Dedifferentiated amniotic fluid mesenchymal stem cell (primary cell): ENCODE data around the gene ZNF385D.

ENCODE experiments used
- DNase-seq: peaks from one replicate; pipeline ENCODE4 v3.0.0-alpha.2; 2016; ENCODE audit errors: extremely low spot score

The ZNF385D gene

GRCh38 chr3:21592828-21593227, 158.2 kb downstream of the ZNF385D start:
- no peak for DNase-seq

- no peak for DNase-seq
Observed at GRCh38 chr3:21587894-21588293, 163.1 kb downstream of the ZNF385D start.

- no peak for DNase-seq
Observed at GRCh38 chr3:21585216-21585740, 165.7 kb downstream of the ZNF385D start.

DNA sequence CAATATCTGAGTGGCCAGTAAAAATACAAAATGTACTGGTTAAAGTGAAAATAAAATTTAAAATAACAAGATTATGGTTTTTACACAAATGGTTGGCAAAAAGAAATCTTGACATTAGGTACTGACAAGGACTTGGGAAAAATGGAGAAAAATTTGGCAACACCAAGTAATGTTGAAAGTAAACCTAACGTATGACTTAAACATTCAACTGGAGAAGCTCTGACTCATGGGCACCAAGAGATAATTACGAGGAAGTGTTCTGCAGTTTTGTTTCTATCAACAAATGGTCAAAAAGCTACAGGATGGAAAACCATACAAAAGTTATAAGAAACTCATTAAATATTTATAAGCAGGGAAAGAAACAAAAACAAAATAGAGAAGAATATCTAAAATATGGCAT, 177.7 kb downstream of the ZNF385D start:
- no peak for DNase-seq

GRCh38 chr3:21564531-21564930, 186.5 kb downstream of the ZNF385D start:
- DNase-seq, result no peak

DNA sequence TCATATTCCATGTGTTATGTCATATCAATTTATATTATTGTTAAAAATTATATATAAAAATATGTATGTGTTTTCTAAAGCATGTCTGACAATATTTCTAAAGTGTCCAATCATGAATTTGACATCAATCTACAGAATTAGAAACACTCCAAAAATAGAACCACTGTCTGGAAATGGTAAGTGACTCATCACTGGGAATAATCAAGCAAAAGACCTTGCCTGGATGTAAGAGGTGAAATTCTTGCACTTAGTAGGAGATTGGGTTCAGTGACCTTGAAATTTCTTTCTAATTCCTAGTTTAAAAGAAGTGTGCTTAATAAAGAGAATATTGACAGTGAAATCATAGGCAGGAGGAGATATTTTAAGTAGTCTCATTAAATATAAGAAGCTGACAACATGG, 188.8 kb downstream of the ZNF385D start:
- DNase-seq, result no peak

DNA sequence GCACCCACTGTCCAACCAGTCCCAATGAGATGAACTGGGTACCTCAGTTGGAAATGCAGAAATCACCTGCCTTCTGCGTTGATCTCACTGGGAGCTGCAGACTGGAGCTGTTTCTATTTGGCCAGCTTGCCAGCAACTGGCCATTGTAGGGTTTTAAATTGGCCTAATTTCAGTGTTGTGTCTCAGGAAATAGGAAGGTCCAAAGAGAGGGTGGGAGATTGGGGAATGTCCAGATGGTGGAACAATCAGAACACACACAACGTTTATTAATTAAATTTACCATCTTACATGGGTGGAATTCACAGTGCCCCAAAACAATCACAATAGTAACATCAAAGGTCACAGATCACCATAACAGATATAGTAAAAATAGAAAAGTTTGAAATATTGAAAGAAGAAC, 189.5 kb downstream of the ZNF385D start:
- DNase-seq, result no peak

DNA sequence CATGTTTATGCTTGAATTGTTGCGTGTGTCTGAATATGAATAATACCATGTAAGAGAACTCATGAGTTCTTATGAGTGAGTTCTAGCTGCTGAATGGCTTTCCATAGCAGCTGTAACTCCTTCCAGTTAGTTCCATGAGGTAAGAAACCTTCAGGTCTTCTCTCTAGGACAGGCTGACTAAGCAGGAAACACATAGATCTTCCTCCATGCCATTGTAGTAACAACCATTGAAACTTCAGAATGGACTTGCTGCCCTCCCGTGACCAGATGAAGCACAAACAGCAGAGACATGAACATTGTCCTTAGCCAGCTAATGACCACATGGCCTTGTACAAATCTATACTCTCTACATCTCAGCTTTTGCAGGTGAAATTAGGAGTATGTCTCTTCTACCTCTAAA, 200.0 kb downstream of the ZNF385D start:
- no peak for DNase-seq

DNA sequence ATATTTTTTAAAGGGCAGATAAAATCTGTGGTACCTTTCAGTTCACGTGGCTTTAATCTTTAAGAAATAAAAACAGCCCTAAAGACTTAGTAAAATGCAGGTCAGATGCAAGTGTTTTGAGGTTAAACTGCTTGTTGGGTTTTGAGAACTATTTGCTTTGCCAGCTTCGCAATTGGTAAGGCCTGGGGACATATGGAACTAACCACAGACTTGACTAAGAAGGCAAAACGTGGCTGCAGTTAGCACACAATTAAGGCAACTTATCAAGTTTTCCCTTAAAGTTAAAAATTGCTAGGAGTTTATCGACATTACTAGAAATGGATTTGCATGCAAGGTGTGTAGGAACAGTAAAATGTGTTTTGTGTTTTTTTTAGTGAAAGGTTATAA, 206.9 kb downstream of the ZNF385D start:
- no peak for DNase-seq

- no peak for DNase-seq
Observed at GRCh38 chr3:21543380-21544075, 207.5 kb downstream of the ZNF385D start.

DNA sequence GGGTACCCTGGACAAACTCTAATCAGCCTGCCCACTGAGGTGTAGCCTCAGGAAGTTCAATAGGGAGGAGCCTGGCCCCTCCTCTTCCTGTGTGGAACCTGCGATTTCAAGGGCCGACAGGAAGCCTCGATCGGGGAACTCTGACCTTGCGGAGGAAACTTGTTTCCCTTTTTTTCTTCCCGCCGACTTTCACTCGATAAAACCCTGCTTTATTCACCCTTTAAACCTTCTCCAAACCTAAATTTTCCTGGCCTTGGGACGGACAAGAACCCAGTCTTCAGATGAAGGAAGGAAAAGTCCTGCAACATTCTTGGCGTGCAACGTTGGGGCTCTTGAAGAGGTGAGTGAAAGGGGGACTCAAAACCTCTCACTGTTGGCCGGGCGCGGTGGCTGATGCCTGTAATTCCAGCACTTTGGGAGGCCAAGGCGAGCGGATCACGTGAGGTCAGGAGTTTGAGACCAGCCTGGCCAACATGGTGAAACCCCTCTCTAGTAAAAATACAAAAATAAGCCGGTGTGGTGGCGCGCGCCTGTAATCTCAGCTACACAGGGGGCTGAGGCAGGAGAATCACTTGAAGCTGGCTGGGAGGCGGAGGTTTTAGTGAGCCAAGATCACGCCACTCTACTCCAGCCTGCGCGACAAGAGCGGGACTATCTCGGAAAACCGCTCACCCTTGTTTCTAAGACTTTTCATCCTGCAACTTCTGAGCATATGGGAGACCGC, 208.2 kb downstream of the ZNF385D start:
- no peak for DNase-seq

DNA sequence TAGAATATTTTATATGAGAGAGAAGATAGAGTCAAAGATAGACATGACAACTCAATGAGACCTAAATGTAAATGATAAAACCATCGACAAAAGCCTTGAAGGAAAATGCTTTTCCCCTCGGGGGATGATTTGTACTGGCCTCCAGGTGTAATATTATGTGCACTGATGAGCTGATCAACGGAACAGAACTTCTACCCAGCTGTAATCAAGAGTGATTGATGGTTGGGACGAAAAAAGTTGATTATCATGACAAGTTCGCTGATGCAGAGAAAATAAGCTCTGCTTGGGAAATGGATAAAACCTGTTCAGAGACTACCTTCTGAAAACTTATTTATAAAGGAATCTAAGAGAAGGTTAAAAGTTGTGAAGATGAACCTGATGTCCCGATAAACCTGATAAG, 210.7 kb downstream of the ZNF385D start:
- no peak for DNase-seq

GRCh38 chr3:21534462-21534861, 216.5 kb downstream of the ZNF385D start:
- DNase-seq, result no peak

DNA sequence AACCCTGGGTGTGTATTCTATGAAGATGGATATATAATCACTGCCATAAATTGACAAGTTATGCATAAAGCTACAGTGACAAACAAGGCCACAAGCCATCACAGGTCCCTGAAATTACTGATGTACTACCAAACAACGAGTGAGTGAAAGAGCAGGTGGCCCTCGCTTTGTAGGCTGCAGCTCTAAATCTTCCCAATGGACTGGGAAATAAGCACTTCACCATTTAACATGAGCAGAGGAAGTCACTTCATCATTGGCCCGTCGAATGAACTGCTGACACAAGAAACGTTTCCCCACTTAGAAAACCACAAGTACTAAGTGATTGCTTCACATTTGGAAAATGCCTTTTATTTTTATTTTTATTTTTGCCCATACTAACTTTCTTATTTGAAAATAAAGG, 218.0 kb downstream of the ZNF385D start:
- DNase-seq, result no peak

GRCh38 chr3:21531909-21532308, 219.1 kb downstream of the ZNF385D start:
- no peak for DNase-seq

- no peak for DNase-seq
Observed at GRCh38 chr3:21528291-21528995, 222.6 kb downstream of the ZNF385D start.

- DNase-seq, result no peak
Observed at GRCh38 chr3:21526461-21526860, 224.5 kb downstream of the ZNF385D start.

GRCh38 chr3:21524133-21524532, 226.9 kb downstream of the ZNF385D start:
- no peak for DNase-seq

DNA sequence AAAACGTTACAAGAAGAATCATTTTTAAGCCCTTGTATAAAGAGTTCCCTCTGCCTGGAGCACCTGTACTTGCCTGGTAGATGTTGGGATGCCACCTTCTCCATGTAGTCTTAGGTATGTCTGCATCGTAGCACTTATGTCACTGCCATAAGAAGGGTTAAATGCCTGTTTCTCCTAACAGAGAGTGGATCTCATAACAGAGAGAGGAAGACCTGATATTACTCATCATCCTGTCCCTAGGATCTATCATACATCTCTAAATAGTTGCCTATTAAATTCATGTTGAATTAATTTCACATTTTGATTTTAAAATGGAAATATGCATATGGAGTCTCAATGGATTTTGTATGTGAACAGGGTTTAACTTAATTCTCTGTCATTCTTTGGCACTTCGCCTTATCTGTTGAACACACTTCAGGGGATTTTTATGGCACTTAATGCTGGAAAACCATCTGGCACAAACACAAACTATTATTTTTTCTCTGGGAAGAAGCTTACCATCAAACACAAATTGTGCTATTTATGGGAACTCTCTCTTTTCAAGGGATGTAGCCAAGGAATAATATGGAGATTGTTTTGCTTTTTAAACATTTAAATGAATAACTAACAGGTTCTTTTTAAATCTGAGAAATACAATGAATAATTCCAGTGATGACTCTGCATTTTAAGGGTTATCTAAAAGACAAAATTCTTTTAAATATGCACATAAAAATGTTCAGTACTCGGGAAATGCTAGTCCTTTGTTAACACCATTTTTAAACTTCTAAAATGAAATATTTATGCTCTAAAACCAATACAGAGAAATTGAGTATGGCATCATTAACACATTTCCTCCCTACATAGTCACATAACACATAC, 230.7 kb downstream of the ZNF385D start:
- no peak for DNase-seq

DNA sequence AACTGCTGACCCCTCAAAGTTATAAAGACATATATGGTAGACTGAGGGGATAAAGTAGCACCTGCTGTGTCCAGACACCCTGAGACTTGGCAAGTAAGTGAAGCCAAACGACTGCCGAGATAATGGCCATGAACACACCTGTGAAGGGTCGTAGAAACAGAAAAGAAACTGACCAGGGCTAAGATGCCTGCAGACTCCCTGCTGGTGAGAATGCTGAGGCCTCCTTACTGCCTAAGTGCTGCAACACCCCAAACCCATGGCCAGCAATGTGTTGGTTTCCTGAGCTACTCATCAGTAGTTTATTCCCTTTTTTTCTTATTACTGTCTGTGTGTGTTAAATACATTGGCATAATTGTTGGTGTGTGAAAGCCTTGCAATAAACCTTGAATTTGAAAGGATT, 233.8 kb downstream of the ZNF385D start:
- DNase-seq, result no peak

DNA sequence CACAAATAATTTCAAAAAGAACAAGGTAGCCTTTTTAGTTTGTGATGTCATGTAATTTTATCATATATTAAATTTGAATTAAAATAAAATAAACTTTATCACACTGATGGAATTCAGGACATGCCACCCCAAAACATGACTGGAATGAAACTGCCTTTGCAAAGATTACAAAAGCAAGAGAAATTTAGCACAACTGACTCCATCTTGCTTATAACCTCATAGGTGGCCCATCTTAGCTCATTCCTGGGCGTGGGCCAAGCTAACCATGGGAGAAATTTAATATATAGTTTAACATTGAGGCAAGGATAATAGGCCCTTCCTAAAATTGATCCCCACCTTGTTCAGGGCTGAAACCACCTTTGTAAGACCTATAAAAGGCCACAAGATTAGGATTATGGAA, 235.6 kb downstream of the ZNF385D start:
- no peak for DNase-seq
